GM18517 (cell line): ENCODE measurements around the gene ZNF70.

Experiments
- ATAC-seq: cut with Tn5 transposase; IDR thresholded peaks from one replicate; pipeline ENCODE4 v1.9.1; 2021; ENCODE audit warnings: mild to moderate bottlenecking, moderate library complexity; ENCODE audit not compliant: unreplicated experiment

Gene ZNF70

DNA sequence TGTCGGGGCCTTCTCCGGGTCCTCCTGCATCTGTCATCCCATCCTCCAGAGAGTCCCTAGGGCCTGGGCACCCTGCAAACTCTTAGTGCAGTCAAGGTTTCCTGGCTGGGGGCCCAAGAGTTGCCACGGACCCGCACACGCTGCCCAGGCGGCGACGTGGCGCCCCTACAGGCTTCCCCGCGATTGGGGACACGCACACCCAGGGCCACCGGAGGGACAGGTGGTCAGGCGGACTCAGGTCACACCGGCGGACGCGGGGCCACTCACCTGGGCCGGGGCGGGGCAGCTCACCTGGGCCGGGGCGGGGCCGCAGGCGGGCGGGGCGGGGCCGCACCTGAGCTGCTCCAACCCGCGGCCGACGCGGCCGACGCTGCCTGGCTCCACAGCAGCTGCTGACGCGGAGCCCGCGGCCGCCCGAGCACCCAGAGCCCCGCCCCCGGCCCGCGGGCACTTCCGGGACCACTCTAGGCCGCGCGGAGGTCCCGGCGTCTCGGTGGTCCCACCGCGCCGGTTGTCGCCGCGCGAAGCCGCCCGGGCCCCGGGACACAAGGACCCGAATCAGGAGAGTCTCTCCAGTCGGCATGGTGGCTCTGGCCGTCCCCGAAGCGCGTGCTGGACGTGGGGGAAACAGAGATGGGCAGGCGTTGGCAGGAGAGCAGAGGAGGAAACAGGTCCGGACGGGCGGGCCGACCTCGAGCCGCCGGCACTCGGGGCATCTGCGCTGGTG lies at the start of gene ZNF70:
Gene ZNF70, minus strand, starts transcription at position 399 of the 727 bp plus-strand sequence. CDS start 5,972 bp downstream, outside the sequence.
- ATAC-seq: peak; percentile 60

DNA sequence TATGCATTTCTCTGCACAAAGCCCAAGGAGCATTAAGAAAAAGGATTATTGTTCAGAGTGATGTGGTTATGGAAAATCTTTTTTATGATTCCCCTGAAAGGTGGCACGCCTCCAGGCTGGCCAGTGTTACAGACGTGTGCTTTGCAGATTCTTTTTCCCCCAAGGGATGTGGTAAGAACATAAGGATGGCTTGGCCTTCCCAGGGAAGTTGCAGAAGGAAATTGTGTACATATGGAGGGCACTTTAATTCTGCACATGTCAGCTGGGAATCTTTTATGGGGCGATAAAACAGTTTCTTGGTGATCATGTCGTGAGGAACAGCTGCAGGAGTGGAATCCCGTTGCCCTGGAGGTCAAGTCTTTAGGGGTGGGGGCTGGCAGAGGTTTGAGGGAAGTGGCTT lies 45.5 kb upstream of the ZNF70 start:
- no peak for ATAC-seq

DNA sequence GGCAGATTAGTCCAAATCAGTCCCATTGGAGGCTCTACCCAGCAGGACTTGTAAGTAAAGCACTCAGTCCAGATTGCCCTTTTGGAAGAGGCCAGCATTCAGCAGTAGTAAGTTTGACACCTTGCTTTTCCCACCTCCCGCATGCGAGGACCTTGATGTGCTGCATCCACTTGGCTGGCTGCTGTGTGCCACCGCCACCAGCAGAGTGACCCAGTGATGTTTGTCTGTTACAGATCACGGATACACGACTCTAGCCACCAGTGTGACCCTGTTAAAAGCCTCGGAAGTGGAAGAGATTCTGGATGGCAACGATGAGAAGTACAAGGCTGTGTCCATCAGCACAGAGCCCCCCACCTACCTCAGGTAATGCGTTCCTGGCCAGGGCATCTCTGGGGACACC lies 42.4 kb upstream of the ZNF70 start:
- no peak for ATAC-seq

DNA sequence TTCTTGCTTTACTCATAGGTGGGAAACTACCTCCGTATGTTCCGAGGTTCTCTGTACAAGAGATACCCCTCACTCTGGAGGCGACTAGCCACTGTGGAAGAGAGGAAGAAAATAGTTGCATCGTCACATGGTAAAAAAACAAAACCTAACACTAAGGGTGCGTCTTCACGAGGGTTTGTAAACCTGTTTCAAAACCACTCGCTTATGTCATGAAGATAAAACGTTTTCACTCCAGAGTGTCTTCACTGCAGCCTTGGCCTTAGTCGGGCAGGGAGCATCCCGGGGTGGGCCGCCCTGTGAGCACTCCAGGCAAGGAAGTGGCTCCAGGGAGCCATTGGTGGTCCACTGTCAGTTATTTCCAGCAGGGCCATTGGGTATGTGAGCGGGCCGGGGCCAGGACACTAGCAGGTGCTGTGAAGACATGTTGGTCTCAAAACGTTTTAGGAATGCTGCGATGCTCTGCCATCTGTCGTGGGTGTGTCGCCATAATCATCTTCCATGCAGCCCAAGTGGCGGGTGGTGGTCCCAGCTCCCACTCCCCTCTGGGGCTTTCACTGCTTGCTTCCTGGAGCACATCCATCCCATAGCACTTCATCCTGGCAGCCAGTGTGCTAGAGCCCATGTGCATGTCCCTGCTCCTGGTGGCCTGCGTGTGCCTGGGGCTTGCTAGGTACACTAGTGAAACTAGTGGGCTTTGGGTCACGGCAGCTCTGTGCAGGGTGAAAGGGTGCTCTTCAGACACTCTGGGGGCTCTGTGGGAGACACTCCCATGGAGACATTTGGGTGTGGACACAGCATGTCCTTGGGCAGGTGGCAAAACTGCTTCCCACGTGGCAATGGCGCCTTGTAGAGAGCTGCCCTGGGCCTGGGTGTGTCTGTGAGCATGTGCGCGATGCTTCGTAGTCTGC lies 41.1 kb upstream of the ZNF70 start:
- ATAC-seq: no peak

DNA sequence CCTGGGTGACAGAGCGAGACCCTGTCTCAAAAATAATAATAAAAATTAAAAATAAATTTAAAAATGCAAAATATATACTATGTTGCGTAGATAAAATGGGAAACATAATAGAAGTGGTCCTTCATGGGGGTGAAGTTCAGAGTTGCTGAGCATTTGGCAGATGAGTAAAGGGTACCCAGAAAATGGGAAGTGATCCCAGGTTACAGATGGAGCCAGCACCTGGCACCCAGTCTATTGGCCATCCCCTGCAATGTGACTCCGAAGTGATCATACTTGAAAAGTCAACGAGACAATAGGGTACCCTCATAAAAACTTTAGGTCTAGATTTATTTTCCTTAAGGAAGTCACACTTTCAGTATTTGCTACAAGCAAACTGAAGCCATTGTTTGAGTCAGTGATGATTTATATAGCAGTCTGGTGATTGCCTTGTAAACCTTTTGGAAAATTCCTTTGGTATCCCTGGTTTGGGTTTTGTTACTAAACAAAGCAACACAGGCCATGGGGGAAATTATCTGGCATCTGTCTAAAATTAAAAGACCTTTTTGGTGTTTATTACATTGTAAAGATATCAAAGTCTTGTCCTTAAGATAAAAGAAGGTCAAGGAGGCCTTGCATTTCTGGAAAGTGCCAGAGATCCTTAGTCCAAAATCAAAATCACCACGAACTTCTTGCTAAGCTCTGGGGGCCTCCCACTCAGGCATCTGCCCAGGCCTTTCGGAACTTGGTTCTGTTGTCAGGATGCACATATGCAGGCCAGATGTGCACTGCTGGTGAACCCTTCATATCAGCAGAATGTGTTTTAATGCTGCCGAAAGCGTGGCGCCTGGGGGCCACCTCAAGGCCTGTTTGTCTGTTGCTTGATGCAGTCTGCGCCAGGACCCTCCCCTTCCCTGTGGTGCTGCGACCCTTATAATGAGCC lies 40.2 kb upstream of the ZNF70 start:
- ATAC-seq: no peak

DNA sequence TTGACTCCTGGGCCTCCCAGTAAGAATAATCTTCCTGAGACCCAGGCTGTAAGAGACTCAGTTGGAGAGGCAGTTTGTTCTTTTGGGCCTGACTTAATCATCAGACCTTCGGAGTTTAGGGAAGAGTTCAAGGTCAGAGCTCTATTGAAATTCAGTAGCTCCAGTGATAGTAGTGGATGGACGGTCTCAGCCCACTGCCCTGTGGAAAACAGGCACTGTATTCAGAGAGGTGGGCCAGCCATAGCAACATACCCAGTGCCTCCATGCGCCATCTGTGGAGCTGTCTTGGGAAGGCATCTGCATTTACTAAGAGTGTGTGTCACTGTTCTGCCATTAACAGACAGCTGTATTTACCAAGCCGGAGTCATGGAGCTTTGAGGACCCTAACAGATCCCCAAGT lies 38.7 kb upstream of the ZNF70 start:
- ATAC-seq: no peak

DNA sequence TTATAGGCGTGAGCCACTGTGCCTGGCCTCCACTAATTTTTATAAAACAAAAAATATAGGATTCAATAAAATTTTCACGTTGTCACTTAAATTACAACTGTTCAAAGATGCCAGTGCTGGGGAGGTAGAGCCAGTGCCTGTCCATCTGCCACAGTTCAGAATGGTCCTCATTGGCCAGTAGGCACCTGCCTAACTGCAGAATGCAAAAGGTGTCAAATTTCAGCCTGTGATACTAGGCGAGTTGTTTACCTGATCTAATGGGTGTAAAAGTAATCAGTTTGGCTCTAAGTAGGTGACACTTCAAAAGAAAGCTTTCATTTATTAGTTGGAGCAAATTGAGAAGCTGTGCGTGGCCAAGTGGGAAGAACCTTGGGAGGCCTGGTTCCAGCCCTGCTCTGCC lies 38.2 kb upstream of the ZNF70 start:
- no peak for ATAC-seq

DNA sequence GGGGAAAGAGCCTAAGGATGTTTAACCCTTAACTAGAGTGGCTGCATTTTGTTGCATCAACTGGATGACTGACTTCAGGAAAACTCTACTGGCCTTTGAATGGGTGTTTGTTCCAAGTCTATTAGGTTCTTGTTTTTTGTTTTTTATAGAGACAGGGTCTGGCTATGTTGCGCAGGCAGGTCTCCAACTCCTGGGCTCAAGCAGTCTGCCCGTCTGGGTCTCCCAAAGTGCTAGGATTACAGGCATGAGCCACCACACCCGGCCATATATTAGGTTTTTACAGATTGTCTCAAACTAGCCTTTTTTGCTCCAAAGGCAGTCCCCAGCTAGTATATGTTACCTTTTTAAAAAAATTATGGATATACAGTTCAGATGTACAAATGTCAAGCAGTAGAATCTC lies 37.0 kb upstream of the ZNF70 start:
- ATAC-seq: no peak

DNA sequence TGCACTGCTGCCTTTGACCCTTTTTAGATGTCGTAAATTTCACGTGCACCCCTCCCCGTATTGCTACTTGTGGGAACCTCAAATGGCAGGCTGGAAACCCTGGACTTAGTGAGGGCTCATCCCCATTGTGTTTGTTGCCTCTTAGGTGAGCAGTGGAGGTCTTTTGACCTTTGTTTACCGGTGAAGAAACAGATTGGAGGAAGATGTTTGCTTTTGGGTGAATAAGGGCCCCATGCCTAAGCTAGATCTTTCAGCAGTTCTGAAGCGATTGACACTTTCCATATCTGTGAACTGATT lies 36.6 kb upstream of the ZNF70 start:
- no peak for ATAC-seq

DNA sequence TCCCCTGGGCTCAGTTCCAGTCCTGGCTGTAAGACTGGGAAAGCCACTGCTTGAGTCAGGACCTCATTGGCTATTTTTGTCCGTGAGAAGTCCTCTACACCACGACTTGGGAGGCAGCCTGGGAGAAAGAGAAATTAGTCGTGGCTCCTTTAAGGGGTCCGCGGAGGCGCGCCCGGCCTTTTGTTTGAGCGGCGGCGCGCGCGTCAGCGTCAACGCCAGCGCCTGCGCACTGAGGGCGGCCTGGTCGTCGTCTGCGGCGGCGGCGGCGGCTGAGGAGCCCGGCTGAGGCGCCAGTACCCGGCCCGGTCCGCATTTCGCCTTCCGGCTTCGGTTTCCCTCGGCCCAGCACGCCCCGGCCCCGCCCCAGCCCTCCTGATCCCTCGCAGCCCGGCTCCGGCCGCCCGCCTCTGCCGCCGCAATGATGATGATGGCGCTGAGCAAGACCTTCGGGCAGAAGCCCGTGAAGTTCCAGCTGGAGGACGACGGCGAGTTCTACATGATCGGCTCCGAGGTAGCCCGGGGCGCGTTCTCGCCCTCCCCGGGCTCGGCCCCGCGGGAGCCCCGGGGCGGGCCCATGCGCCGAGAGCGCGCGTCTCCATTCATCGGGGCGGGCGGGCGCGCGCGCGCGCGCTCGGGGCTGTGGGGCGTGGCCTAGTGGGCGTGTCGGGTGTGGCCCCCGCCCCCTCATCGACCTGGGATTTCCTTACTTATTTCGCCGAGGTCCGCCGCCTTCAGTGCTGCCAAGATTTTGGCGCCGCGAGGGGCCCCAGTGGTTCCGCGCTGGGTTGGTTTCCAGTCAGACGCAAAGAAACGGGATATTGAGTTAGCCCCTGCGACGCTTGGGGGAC lies 36.1 kb upstream of the ZNF70 start, which contains the start of gene SMARCB1:
Gene SMARCB1, plus strand, starts transcription at position 215 of the 848 bp plus-strand sequence. Its CDS starts 204 bp downstream, at position 419.
- peak; percentile 61 for ATAC-seq

DNA sequence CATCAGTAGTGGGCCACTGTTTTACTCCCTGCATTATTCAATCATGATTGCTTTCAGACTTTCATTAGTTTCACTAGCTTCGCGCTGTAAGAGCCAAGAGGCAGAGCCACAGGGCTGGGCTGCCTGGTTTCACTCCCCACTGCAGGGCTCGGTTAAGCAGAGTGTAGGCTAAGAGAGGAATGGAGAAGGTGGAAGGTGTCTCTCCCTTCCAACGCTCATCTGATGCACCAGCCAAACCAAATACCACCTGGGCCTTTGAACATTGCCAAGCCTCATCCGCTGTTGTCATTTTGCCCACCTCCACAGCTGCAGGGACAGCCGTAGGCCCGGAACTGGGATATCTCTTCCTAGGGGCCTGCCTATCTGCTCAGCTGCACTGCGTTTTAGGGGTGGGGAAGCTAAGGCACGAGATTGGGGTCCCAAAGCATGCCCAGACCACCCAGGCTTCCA lies 35.4 kb upstream of the ZNF70 start:
- ATAC-seq: no peak

DNA sequence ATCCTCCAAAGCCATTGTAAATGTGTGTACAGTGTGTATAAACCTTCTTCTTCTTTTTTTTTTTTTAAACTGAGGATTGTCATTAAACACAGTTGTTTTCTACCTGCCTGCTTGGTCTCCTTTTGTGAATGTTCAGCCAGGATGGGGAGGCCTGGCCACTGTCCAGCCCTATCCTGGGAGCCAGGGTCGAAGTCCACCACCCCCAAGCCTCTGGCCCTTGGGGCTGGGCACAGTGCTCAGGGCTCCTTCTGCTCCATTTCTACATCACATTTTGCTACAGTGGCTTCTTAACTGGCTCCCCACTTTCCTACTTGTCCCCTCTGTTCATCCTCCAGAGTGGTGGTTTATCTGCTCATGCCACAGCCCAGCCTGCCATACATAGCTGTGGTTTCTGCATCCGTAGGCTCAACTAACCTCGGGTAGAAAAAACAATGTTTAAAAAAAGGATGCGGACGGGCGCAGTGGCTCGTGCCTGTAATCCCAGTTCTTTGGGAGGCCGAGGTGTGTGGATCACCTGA lies 33.4 kb upstream of the ZNF70 start:
- no peak for ATAC-seq

DNA sequence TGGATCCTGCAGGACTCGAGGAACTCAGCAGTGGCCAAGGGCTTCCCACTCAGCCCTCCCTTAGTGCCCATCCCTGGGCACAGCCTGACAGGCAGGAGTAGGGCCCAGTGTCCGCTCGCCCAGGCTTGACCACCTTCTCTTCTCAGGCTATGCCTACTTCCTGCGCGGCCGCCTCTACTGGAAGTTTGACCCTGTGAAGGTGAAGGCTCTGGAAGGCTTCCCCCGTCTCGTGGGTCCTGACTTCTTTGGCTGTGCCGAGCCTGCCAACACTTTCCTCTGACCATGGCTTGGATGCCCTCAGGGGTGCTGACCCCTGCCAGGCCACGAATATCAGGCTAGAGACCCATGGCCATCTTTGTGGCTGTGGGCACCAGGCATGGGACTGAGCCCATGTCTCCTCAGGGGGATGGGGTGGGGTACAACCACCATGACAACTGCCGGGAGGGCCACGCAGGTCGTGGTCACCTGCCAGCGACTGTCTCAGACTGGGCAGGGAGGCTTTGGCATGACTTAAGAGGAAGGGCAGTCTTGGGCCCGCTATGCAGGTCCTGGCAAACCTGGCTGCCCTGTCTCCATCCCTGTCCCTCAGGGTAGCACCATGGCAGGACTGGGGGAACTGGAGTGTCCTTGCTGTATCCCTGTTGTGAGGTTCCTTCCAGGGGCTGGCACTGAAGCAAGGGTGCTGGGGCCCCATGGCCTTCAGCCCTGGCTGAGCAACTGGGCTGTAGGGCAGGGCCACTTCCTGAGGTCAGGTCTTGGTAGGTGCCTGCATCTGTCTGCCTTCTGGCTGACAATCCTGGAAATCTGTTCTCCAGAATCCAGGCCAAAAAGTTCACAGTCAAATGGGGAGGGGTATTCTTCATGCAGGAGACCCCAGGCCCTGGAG lies 32.6 kb upstream of the ZNF70 start:
- ATAC-seq: no peak

DNA sequence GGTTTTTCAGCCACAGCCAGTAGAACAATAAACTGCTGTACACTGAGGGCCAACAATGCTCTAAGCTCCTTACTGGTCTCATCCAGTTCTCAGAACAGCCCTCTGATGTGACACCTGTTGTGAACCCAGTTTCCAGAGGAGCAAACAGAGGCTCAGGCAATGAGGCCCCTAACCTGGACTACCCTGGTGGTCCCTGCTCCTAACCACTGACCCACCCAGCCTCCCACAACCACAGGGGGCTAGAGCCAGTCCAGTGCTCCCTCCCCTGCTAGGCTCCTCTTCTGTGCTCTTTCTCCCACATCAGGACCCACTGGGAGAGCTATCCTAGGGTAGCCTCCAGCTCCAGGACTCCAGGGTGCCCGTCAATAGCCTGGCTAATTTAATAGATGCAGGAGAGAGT lies 31.8 kb upstream of the ZNF70 start:
- ATAC-seq: no peak

DNA sequence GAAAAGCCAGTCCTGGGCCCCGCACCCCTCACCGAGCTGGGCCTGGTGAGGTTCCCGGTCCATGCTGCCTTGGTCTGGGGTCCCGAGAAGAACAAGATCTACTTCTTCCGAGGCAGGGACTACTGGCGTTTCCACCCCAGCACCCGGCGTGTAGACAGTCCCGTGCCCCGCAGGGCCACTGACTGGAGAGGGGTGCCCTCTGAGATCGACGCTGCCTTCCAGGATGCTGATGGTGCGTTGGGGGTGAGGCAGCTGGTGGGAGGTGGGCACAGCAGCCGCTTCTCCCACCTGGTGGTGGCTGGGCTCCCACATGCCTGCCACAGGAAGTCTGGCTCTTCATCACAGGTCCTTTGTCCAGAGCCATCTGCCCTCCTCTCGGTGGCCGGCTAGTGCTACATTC lies 31.3 kb upstream of the ZNF70 start:
- no peak for ATAC-seq

DNA sequence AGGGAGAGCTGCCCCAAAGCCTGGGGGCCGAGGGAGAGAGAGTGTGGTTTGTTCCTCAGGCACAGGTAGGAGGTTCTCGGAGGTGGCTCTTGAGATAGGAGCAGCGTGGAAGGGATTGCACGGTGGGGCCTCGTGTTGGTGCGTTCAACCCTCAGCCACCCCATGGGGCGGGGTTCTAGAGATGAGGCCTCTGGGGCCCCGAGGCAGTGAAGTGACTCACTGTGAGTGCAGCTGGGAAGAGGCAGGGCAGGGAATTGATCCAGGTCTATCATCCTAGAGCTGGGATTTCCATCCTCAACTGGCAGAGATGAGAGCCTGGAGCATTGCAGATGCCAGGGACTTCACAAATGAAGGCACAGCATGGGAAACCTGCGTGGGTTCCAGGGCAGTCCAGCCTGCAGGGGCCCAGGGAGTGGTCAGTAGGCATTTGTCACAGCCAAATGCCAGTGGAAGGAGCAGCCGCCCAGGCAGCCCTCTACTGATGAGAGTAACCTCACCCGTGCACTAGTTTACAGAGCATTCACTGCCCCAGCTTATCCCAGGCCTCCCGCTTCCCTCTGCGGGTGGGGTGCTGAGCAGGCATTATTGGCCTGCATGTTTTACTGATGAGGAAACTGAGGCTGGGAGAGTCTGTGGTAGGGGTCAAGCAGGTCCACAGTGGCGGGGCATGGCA lies 30.7 kb upstream of the ZNF70 start:
- ATAC-seq: no peak

DNA sequence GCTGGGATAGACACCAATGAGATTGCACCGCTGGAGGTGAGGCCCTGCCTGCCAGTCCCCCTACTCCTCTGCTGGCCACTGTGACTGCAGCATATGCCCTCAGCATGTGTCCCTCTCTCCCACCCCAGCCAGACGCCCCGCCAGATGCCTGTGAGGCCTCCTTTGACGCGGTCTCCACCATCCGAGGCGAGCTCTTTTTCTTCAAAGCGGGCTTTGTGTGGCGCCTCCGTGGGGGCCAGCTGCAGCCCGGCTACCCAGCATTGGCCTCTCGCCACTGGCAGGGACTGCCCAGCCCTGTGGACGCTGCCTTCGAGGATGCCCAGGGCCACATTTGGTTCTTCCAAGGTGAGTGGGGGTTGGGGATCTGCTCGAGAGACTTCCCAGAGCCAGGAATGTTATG lies 30.2 kb upstream of the ZNF70 start:
- no peak for ATAC-seq

DNA sequence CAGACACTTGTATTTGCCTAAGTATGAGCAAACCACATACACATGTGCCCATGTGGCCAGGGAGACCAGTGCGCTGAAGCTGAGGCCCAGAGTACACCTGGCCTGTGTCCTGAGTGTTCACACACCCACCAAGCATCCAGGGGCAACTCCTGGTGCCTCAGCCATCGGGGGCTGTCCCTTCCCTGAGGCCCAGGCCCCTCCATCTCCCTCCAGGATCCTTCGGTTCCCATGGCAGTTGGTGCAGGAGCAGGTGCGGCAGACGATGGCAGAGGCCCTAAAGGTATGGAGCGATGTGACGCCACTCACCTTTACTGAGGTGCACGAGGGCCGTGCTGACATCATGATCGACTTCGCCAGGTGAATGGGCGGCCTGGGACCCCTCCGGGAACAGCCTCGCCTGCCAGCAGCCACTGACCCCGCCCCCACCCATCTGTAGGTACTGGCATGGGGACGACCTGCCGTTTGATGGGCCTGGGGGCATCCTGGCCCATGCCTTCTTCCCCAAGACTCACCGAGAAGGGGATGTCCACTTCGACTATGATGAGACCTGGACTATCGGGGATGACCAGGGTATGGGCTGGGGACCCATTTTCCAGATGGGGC lies 29.3 kb upstream of the ZNF70 start:
- ATAC-seq: no peak
